Activated naive CD8-positive, alpha-beta T cell treated with anti-CD3 and anti-CD28 coated beads, Interleukin-2, amount 10 ng/mL, durations not matched to agents 7 days and 5 days (primary cell): ENCODE measurements around the gene SHISA9. TPM values are rescaled to one million over a fixed set of nuclear protein-coding genes. Genes with fewer than 3 reads are reported as not detected.

ENCODE experiments used
- ATAC-seq: fragments of 150-1000 bp; cut with Tn5 transposase; one replicate; pipeline ENCODE4 v1.10.0; 2021; ENCODE audit warnings: low read depth, moderate library complexity
- POLR2A ChIA-PET: fragments of 350-600 bp; sonication (Branson Sonifier 250); formaldehyde crosslinking; loops from one replicate; lab custom pipeline; 2021; ENCODE audit warnings: antibody characterized with exemption; lab: Charles Lee
- DNase-seq: peaks from one replicate; pipeline ENCODE4 v3.0.0; 2021
- H3K27ac Mint-ChIP-seq: one replicate; pipeline ENCODE4 v1.8.0; 2022; ENCODE audit warnings: mild to moderate bottlenecking, mixed read lengths
- H3K27me3 Mint-ChIP-seq: one replicate; pipeline ENCODE4 v1.8.0; 2022; ENCODE audit warnings: mild to moderate bottlenecking, moderate library complexity, mixed read lengths
- H3K36me3 Mint-ChIP-seq: one replicate; pipeline ENCODE4 v1.8.0; 2021; ENCODE audit warnings: mild to moderate bottlenecking, mixed read lengths
- H3K4me1 Mint-ChIP-seq: one replicate; pipeline ENCODE4 v1.8.0; 2021; ENCODE audit warnings: mixed read lengths
- H3K4me3 Mint-ChIP-seq: one replicate; pipeline ENCODE4 v1.8.0; 2022; ENCODE audit warnings: mild to moderate bottlenecking, moderate library complexity, mixed read lengths
- H3K9me3 Mint-ChIP-seq: one replicate; pipeline ENCODE4 v1.8.0; 2021; ENCODE audit warnings: mixed read lengths
- total RNA-seq, 2 experiments: library from RNA; stranded (reverse); gene quantifications; one replicate each; pipeline ENCODE4 v1.2.3, GENCODE V29; 2021

The SHISA9 gene
- total RNA-seq, 2 experiments from 2014 or later = not detected

- Mint-ChIP-seq H3K9me3 (no peaks in the 10 kb centered on the region), H3K4me3 (no peak overlapping the region), H3K27ac (no peak overlapping the region), H3K27me3 (no peaks in the 10 kb centered on the region), H3K36me3 (no peaks in the 10 kb centered on the region), H3K4me1 (no peaks in the 10 kb centered on the region)
- DNase-seq (no peak), ATAC-seq (no peak)
- POLR2A ChIA-PET = no interaction called here
Measured at GRCh38 chr16:13148294-13148693, 246.9 kb downstream of the SHISA9 start.

GRCh38 chr16:13148836-13149235 lies 247.4 kb downstream of the SHISA9 start:
- POLR2A ChIA-PET = no interaction called here
- no peaks in the 10 kb centered on the region for H3K9me3 Mint-ChIP-seq
- H3K27me3 Mint-ChIP-seq = no peaks in the 10 kb centered on the region
- no peaks in the 10 kb centered on the region for H3K36me3 Mint-ChIP-seq
- DNase-seq = no peak
- H3K4me1 Mint-ChIP-seq = no peaks in the 10 kb centered on the region
- no peak overlapping the region for H3K4me3 Mint-ChIP-seq
- H3K27ac Mint-ChIP-seq = no peak overlapping the region
- no peak for ATAC-seq

DNA sequence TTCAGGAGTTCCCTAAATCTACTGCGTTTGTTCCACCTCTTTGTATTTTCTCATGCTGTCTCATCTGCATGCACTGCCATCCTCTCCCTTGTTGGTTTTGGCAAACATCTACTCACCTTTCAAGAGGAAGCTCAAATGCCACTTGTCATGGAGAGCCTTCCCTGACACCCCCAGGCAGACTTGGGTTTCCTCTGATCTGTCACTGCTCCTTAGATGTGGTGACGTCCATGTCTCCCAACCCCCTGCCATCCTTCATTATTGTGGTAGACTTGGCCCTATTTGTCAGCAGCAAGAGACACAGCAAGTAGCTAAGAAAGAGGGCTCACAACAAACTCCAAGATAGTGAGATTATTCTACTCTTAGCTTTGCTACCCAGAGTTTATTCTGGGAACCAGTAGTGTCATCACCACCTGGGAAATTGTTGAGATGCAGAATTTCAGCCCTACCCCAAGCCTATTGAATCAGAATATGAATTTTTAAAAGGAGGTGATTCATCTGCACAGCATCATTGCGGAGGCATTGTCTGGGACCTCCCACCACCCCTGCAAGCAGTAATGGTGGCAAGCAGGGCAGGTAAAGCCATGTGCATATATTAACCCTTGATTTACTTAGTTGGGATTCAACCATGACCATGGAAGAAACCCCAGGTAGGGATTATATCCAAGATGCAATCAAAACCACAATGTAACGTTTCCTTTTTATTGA lies 248.9 kb downstream of the SHISA9 start:
- POLR2A ChIA-PET = no interaction called here
- no peaks in the 10 kb centered on the region for H3K27me3 Mint-ChIP-seq

DNA sequence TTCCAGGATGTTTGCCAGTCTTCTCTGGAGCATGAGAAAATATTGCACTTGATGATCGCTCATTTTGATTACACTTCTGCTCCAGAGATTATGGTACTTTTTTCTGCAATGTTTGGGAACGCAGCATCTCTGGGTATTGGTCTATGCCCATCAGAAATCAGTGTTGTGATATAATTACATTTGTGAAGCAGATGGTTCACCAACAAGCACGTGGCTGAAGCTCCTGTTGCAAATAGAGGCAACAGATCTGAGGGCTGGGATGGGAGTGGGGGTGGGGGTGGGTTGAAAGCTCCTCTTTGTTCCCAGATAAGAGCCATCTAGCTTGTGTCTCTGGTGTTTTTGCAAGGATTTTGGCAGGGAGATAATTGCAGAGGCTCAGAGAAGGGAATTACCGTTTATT lies 252.3 kb downstream of the SHISA9 start:
- Mint-ChIP-seq H3K9me3 (peaks cover 5% of the 10 kb centered on the region), H3K36me3 (no peaks in the 10 kb centered on the region), H3K27ac (no peak overlapping the region), H3K27me3 (no peaks in the 10 kb centered on the region), H3K4me1 (no peaks in the 10 kb centered on the region), H3K4me3 (no peak overlapping the region)
- POLR2A ChIA-PET = no interaction called here
- DNase-seq (no peak), ATAC-seq (no peak)

More for the DNA sequence above, 248.9 kb downstream of the SHISA9 start:
- no peak overlapping the region for H3K27ac Mint-ChIP-seq
- H3K4me3 Mint-ChIP-seq = no peak overlapping the region
- ATAC-seq (no peak), DNase-seq (no peak)
- no peaks in the 10 kb centered on the region for H3K4me1 Mint-ChIP-seq
- peaks cover 3% of the 10 kb centered on the region for H3K9me3 Mint-ChIP-seq
- H3K36me3 Mint-ChIP-seq = no peaks in the 10 kb centered on the region

- Mint-ChIP-seq H3K27me3 (no peaks in the 10 kb centered on the region), H3K4me1 (no peaks in the 10 kb centered on the region), H3K4me3 (no peak overlapping the region), H3K9me3 (peaks cover 5% of the 10 kb centered on the region), H3K27ac (no peak overlapping the region), H3K36me3 (no peaks in the 10 kb centered on the region)
- ATAC-seq = no peak
- DNase-seq = no peak
- POLR2A ChIA-PET = no interaction called here
Measured at GRCh38 chr16:13154799-13155198, 253.4 kb downstream of the SHISA9 start.

DNA sequence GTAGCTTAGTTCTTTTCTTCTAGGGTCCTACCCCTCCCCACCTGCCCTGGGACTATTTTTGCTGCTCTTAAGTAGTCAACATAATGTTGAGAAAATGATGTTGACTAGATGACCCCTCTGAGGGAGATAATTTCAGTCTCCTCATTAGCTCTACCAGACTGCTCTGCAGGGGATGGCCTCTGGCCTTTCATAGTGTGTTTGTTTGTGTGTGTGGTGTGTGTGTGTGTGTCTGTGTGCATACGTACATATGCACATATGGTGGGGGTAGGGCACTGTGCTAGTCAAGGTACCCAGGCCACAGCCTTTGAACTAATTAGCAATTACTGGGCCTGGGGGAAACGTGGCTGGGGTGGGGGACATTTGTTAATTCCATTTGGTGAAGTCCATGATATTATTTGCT lies 254.0 kb downstream of the SHISA9 start:
- no peak overlapping the region for H3K4me3 Mint-ChIP-seq
- no peak for ATAC-seq
- peaks cover 7% of the 10 kb centered on the region for H3K9me3 Mint-ChIP-seq
- H3K27ac Mint-ChIP-seq = no peak overlapping the region
- H3K36me3 Mint-ChIP-seq = no peaks in the 10 kb centered on the region
- POLR2A ChIA-PET = no interaction called here
- H3K27me3 Mint-ChIP-seq = no peaks in the 10 kb centered on the region
- no peak for DNase-seq
- no peaks in the 10 kb centered on the region for H3K4me1 Mint-ChIP-seq

- Mint-ChIP-seq H3K36me3 (no peaks in the 10 kb centered on the region), H3K4me3 (no peak overlapping the region), H3K27ac (no peak overlapping the region), H3K4me1 (no peaks in the 10 kb centered on the region), H3K27me3 (no peaks in the 10 kb centered on the region), H3K9me3 (peaks cover 7% of the 10 kb centered on the region)
- DNase-seq = no peak
- ATAC-seq = no peak
- POLR2A ChIA-PET = no interaction called here
Measured at GRCh38 chr16:13155780-13156179, 254.4 kb downstream of the SHISA9 start.

- Mint-ChIP-seq H3K9me3 (peaks cover 7% of the 10 kb centered on the region), H3K27me3 (no peaks in the 10 kb centered on the region), H3K4me1 (no peaks in the 10 kb centered on the region), H3K27ac (no peak overlapping the region), H3K36me3 (no peaks in the 10 kb centered on the region), H3K4me3 (no peak overlapping the region)
- no peak for DNase-seq
- ATAC-seq = no peak
- POLR2A ChIA-PET = no interaction called here
Measured at GRCh38 chr16:13157082-13157481, 255.7 kb downstream of the SHISA9 start.

GRCh38 chr16:13158427-13158826 lies 257.0 kb downstream of the SHISA9 start:
- POLR2A ChIA-PET = no interaction called here
- H3K36me3 Mint-ChIP-seq = no peaks in the 10 kb centered on the region
- H3K9me3 Mint-ChIP-seq = peaks cover 7% of the 10 kb centered on the region
- no peak overlapping the region for H3K27ac Mint-ChIP-seq
- H3K4me1 Mint-ChIP-seq = no peaks in the 10 kb centered on the region
- no peaks in the 10 kb centered on the region for H3K27me3 Mint-ChIP-seq
- ATAC-seq = no peak
- DNase-seq = no peak
- H3K4me3 Mint-ChIP-seq = no peak overlapping the region

GRCh38 chr16:13165024-13165423 lies 263.6 kb downstream of the SHISA9 start:
- Mint-ChIP-seq H3K9me3 (peaks cover 8% of the 10 kb centered on the region), H3K27ac (no peak overlapping the region), H3K27me3 (no peaks in the 10 kb centered on the region), H3K4me1 (no peaks in the 10 kb centered on the region), H3K4me3 (no peak overlapping the region), H3K36me3 (no peaks in the 10 kb centered on the region)
- ATAC-seq (no peak), DNase-seq (no peak)
- POLR2A ChIA-PET = no interaction called here

DNA sequence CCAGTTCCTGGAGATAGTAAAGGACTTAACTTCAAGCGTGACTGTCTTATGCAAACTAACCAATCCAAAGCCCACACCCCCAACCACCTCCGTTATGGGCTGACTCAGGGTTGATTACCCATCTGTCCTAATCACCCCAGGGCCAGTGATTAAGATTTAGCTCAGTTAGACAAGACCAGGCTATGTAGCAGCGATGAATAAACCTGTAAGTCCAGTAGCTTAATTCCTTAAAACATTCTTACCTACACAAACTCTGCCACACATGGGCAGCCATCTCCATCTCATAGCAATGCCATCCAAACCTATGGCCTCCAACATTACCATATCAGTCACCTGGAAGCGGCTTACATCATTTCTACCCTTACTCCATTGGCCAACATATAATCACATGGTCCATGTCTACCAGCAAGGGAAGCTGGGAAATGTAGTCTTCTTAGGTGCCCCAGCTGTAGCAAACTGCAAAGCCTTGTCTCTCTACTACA lies 266.7 kb downstream of the SHISA9 start:
- Mint-ChIP-seq H3K4me3 (no peak overlapping the region), H3K27me3 (no peaks in the 10 kb centered on the region), H3K27ac (no peak overlapping the region), H3K4me1 (no peaks in the 10 kb centered on the region), H3K36me3 (no peaks in the 10 kb centered on the region), H3K9me3 (peaks cover 8% of the 10 kb centered on the region)
- POLR2A ChIA-PET = no interaction called here
- ATAC-seq = no peak
- DNase-seq = no peak

GRCh38 chr16:13171313-13171712 lies 269.9 kb downstream of the SHISA9 start:
- DNase-seq (no peak), ATAC-seq (no peak)
- POLR2A ChIA-PET = no interaction called here
- no peaks in the 10 kb centered on the region for H3K36me3 Mint-ChIP-seq
- H3K4me1 Mint-ChIP-seq = no peaks in the 10 kb centered on the region
- H3K9me3 Mint-ChIP-seq = peaks cover 5% of the 10 kb centered on the region
- no peak overlapping the region for H3K27ac Mint-ChIP-seq
- no peak overlapping the region for H3K4me3 Mint-ChIP-seq
- H3K27me3 Mint-ChIP-seq = no peaks in the 10 kb centered on the region

DNA sequence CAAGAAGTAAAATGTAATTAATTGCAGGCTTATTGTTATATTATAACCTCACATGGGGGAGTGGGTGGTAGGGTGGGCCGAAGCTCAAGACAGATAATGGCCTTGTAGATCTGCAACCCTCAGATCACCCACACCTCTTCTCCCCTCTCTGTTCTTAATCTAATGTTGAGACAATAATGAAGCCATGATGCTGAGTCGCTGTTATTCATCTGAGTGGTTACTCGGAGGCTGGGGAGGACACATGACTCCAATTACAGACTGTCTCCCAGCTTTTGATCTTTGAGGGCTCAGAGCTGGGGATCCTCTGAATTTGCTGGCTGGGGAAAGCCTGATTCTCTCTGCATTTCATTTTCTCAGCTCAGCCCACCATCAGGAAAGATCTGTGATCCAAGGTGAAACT lies 275.3 kb downstream of the SHISA9 start:
- Mint-ChIP-seq H3K4me3 (no peak overlapping the region), H3K27me3 (no peaks in the 10 kb centered on the region), H3K27ac (no peak overlapping the region), H3K4me1 (no peaks in the 10 kb centered on the region), H3K36me3 (no peaks in the 10 kb centered on the region), H3K9me3 (peaks cover 3% of the 10 kb centered on the region)
- ATAC-seq (no peak), DNase-seq (no peak)
- POLR2A ChIA-PET = no interaction called here

DNA sequence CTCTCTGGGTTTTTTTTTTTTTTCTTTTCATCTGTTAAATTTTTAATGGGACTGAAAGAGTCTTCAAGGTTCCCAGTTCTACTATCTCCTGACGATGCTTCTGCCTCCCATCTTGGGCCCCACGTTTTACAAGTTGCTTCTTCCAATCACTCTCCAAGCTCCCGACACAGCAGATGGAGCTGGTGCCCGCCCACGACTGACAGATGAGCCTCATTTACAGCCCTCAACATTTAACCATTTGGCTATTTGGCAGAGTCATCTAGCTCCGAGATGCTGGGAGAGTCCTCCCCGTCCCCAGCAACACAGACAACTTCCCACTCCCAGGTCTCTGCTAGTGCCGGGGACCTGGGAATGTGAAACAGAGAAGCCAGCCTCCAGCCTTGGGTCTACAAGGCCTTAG lies 276.9 kb downstream of the SHISA9 start:
- H3K27ac Mint-ChIP-seq = no peak overlapping the region
- no peak overlapping the region for H3K4me3 Mint-ChIP-seq
- H3K4me1 Mint-ChIP-seq = no peaks in the 10 kb centered on the region
- no peaks in the 10 kb centered on the region for H3K36me3 Mint-ChIP-seq
- POLR2A ChIA-PET = no interaction called here
- H3K27me3 Mint-ChIP-seq = no peaks in the 10 kb centered on the region
- H3K9me3 Mint-ChIP-seq = peaks cover 4% of the 10 kb centered on the region
- DNase-seq = no peak
- ATAC-seq = no peak
